PC-3 (cell line): Measurements from ENCODE around the gene ADCY10. TPM values are rescaled to one million over a fixed set of nuclear protein-coding genes. Genes with fewer than 3 reads are reported as not detected.

ENCODE experiments used
- ATAC-seq: fragments of 200-7000 bp; cut with Tn5 transposase; 2 replicates; pipeline ENCODE4 v1.9.1; 2020; ENCODE audit warnings: mild to moderate bottlenecking, moderate library complexity
- BruUV-seq: library from RNA; stranded (reverse); fragments of 400-500 nt; replicated peaks from 2 replicates; lab custom pipeline; 2021; lab: Mats Ljungman, UMichigan
- CTCF ChIA-PET: fragments of 300-600 bp; sonication (Branson Sonifier 250); formaldehyde crosslinking; loops from one replicate; lab custom pipeline; 2022; ENCODE audit warnings: antibody characterized with exemption; lab: Charles Lee
- POLR2A ChIA-PET: fragments of 300-600 bp; sonication (Branson Sonifier 250); formaldehyde crosslinking; loops from one replicate; lab custom pipeline; 2022; ENCODE audit warnings: antibody characterized with exemption; ENCODE audit not compliant: unreplicated experiment; lab: Charles Lee
- DNase-seq: peaks from one replicate; pipeline ENCODE4 v3.0.0-alpha.2; 2015
- H2AFZ ChIP-seq: fragments of 300-600 bp; sonication (generic); 2 replicates; pipeline ENCODE4 v1.6.0; 2016; ENCODE audit warnings: antibody characterized with exemption, low read length
- H3F3A ChIP-seq: fragments of 300-600 bp; sonication (generic); one replicate; pipeline ENCODE4 v1.6.0; 2017; ENCODE audit warnings: antibody characterized with exemption, low read length, control low read depth, mild to moderate bottlenecking; ENCODE audit not compliant: unreplicated experiment
- H3K27ac ChIP-seq: fragments of 300-600 bp; sonication (generic); 2 replicates; pipeline ENCODE4 v1.5.1; 2016; ENCODE audit warnings: mild to moderate bottlenecking, low read length
- H3K27me3 ChIP-seq: fragments of 300-600 bp; sonication (generic); 2 replicates; pipeline ENCODE4 v1.6.1; 2016; ENCODE audit warnings: low read length, mixed read lengths
- H3K36me3 ChIP-seq: fragments of 300-600 bp; sonication (generic); 2 replicates; pipeline ENCODE4 v1.6.1; 2016; ENCODE audit warnings: low read depth, mixed run types, low read length, mixed read lengths
- H3K4me1 ChIP-seq: fragments of 300-600 bp; sonication (generic); 2 replicates; pipeline ENCODE4 v1.5.1; 2016; ENCODE audit warnings: low read length; ENCODE audit not compliant: insufficient read depth
- H3K4me2 ChIP-seq: fragments of 300-600 bp; sonication (generic); 2 replicates; pipeline ENCODE4 v1.6.0; 2016; ENCODE audit warnings: low read length
- H3K4me3 ChIP-seq: fragments of 300-600 bp; sonication (generic); 2 replicates; pipeline ENCODE4 v1.5.1; 2016; ENCODE audit warnings: mild to moderate bottlenecking, low read length, mixed read lengths
- H3K79me2 ChIP-seq: fragments of 300-600 bp; sonication (generic); 2 replicates; pipeline ENCODE4 v1.6.1; 2017; ENCODE audit warnings: low read length, mixed read lengths
- H3K9ac ChIP-seq: fragments of 300-600 bp; sonication (generic); 2 replicates; pipeline ENCODE4 v1.6.0; 2016; ENCODE audit warnings: mild to moderate bottlenecking, low read length
- H3K9me2 ChIP-seq: fragments of 300-600 bp; sonication (generic); replicated peaks from 2 replicates; pipeline ENCODE4 v1.6.1; 2016; ENCODE audit warnings: mixed run types, low read length, mixed read lengths
- H3K9me3 ChIP-seq: fragments of 300-600 bp; sonication (generic); 2 replicates; pipeline ENCODE4 v1.6.1; 2016; ENCODE audit warnings: low read length, mixed read lengths
- H4K20me1 ChIP-seq: fragments of 300-600 bp; sonication (generic); 2 replicates; pipeline ENCODE4 v1.6.1; 2016; ENCODE audit warnings: low read length, mixed read lengths
- EZH2 ChIP-seq: fragments of 300-600 bp; sonication (generic); IDR thresholded peaks from one replicate; pipeline ENCODE4 v1.6.1; 2017; ENCODE audit warnings: antibody characterized with exemption, mild to moderate bottlenecking, low read length; ENCODE audit not compliant: unreplicated experiment
- EZH2phosphoT487 ChIP-seq: fragments of 300-600 bp; sonication (generic); IDR thresholded peaks from 2 replicates; pipeline ENCODE4 v1.6.1; 2018; ENCODE audit warnings: mild to moderate bottlenecking, antibody characterized with exemption, low read length, borderline replicate concordance
- intact Hi-C: fragments of 100-400 bp; cut with micrococcal nuclease; formaldehyde crosslinking; loops from 2 replicates; pipeline ENCODE4 v1.9.0; 2023
- total RNA-seq: library from RNA; depleted of rRNA; stranded (reverse); fragments of >200 nt; gene quantifications from 2 replicates; pipeline ENCODE4 v1.2.3, GENCODE V29; 2014
- TF ChIP-seq, protein P1 (sequence below): fragments of 300-600 bp; sonication (generic); conservative IDR thresholded peaks from 2 replicates; pipeline ENCODE4 v1.5.1; 2017; ENCODE audit warnings: antibody characterized with exemption, low read depth, mild to moderate bottlenecking, low read length

Gene ADCY10
- total RNA-seq, 1 experiment from 2014 or later = not detected

DNA sequence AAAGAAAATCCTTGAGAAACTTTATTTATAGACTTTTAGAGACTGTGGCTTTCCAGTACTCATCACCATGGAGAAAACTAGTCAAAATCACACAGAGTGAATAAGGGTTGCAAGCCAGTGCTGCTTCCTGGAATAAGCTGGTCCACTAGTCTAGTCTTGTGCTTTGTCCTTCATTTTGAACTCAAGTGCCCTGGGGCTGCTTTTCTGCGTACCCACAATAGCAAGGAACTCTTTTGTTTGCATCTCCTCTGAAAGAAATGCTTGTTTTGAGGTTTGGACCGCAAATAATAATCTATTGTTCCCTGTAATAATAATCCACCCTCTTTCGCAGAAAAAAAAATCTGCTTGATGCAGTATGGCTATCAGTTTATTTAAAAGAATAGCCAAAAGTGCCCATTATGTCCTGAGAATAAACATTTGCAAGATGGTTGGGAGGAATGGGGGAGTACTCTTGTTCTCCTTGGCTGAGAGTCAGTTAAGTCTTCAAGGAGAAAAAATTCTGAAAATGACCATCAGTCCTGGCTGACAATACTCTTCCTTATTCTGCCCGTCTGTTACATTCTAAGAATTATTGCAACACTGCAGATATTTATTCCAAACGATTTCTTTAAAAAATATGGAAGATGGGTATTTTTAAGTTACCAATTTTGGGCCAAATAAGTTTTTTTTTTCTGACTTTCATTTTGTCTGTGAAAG is 150.3 kb downstream of the ADCY10 start:
- H3K4me3 ChIP-seq = no peak overlapping the region
- H3K4me2 ChIP-seq = no peak overlapping the region
- H3K27ac ChIP-seq = no peak overlapping the region
- no peak for ATAC-seq
- peaks cover 8% of the 10 kb centered on the region for H3K4me1 ChIP-seq
- ChIA-PET CTCF (no interaction called here), POLR2A (no interaction called here)
- no peak overlapping the region for H3K9ac ChIP-seq
- DNase-seq = no peak
- H3K9me2 ChIP-seq = no peaks in the 10 kb centered on the region
- H4K20me1 ChIP-seq = no peaks in the 10 kb centered on the region; the same call in 1 of the 2 replicates
- no peaks in the 10 kb centered on the region for H3F3A ChIP-seq
- peaks cover 45% of the 10 kb centered on the region for H3K79me2 ChIP-seq
- no peak overlapping the region for H2AFZ ChIP-seq
- no peaks in the 10 kb centered on the region for H3K9me3 ChIP-seq
- BruUV-seq = no TSS peak
- H3K27me3 ChIP-seq = no peaks in the 10 kb centered on the region
- peaks cover 19% of the 10 kb centered on the region for H3K36me3 ChIP-seq
- no peak for TF ChIP-seq EZH2phosphoT487
- TF ChIP-seq EZH2 = no peak
- TF ChIP-seq, protein P1, sequence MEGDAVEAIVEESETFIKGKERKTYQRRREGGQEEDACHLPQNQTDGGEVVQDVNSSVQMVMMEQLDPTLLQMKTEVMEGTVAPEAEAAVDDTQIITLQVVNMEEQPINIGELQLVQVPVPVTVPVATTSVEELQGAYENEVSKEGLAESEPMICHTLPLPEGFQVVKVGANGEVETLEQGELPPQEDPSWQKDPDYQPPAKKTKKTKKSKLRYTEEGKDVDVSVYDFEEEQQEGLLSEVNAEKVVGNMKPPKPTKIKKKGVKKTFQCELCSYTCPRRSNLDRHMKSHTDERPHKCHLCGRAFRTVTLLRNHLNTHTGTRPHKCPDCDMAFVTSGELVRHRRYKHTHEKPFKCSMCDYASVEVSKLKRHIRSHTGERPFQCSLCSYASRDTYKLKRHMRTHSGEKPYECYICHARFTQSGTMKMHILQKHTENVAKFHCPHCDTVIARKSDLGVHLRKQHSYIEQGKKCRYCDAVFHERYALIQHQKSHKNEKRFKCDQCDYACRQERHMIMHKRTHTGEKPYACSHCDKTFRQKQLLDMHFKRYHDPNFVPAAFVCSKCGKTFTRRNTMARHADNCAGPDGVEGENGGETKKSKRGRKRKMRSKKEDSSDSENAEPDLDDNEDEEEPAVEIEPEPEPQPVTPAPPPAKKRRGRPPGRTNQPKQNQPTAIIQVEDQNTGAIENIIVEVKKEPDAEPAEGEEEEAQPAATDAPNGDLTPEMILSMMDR = no peak
- intact Hi-C loops = no loop called here

DNA sequence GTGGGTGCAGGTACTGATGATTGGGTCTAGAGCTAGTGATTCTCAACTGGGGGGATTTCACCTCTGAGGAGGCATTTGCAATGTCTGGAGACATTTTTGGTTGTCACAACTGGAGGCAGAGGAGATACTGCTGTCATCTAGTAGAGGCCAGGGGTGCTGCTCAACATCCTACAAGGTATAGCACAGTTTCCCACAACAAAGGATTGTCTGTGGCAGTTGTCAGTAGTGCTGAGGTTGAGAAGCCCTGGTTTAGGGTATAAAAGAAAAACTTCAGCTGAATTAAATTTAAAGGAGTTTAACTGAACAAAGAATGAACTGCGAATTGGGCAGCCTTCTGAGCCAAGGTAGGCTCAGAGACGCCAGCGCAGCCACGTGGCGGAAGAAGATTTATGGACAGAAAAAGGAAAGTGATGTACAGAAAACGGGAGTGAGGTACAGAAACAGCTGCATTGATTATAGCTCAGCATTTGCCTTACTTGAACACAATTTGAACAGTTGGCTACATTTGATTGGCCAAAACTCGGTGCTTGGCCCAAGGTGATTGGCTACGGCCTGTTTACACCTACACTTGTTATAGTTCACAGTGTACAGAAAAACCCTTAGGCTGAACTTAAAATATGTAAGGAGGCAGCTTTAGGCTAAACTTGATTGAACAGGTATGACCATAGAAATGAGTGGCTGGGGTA is 151.7 kb downstream of the ADCY10 start:
- Histone ChIP-seq H3K36me3 (peaks cover 9% of the 10 kb centered on the region; the same call in 1 of the 2 replicates), H3K27me3 (no peaks in the 10 kb centered on the region), H3K4me1 (peaks cover 8% of the 10 kb centered on the region), H4K20me1 (no peaks in the 10 kb centered on the region; the same call in 1 of the 2 replicates), H3K9me3 (no peaks in the 10 kb centered on the region), H3K4me3 (no peak overlapping the region), H3K9me2 (no peaks in the 10 kb centered on the region), H2AFZ (no peak overlapping the region), H3K27ac (no peak overlapping the region), H3K79me2 (peaks cover 59% of the 10 kb centered on the region), H3K9ac (no peak overlapping the region), H3K4me2 (no peak overlapping the region), H3F3A (no peaks in the 10 kb centered on the region)
- DNase-seq (no peak), ATAC-seq (no peak)
- BruUV-seq = no TSS peak
- intact Hi-C loops = no loop called here
- TF ChIP-seq EZH2 = no peak
- no peak for TF ChIP-seq EZH2phosphoT487
- TF ChIP-seq, protein P1 = no peak
- CTCF ChIA-PET = no interaction called here
- POLR2A ChIA-PET = interaction anchor here (0.7 kb wide), 1 partner anchor 1348 kb away, joined by 6 read pairs; no protein-coding TSS in a partner anchor
